GM21390 (cell line): ENCODE measurements around the gene RAE1.

Experiments
- ATAC-seq: cut with Tn5 transposase; IDR thresholded peaks from one replicate; pipeline ENCODE4 v1.9.1; 2021; ENCODE audit not compliant: unreplicated experiment

Gene RAE1

DNA sequence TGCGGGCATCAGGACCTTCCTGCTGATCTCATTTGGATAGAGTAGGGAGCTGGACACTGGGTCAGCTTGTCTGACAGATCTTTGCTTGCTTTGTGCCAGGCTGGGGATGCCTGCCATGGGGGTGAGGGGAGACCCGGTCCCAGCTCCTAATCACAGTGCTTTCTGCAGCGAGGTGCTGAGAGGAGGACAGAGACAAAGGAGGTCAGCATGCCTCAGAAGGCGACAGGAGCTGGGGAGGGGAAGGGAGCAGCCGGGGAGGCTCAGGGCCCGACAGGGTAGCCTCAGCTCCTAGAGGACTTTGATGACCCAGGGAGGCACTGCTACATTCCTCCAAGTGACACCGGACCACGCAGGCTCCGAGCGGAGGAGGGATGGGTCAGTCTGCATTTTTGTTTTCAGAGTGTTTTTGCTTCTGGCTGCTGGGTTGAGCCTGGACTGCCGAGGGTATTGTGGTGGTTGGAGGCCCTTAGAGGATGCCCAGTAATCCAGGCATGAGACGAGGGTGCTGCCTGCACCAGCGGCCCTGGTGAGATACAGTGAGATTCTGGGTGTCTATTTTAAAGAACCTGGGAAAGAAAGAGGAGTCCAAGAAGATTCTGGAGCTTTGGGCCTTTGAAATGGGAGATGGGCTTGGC is 48.0 kb downstream of the RAE1 start:
- no peak for ATAC-seq

DNA sequence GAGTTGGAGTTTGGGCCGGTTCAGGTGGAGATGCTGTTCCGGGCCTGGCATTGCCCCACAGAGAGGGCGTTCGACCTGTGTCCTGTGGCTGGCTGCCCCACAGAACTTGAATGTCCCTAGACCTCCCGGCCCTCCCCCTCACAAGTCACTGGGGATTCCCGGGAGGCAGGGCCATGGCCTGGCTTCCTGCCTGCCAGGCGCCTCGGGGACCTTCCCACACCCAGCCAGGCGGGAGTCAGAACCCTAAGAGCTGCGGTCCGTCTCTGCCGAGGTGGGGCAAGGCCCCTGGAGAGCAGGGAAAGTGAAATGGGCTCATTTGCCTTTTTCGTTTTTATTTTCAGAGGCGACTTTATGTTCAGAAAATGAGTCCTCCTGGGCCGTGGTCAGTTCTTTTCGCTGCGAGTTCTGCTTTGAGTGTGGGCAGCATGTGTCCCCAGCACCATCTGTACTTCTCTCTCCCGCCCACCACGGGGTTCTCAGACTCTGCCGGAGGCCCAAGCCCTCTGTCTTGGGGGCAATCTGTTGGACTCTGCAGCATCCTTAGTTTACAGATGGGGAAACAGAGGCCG is 48.6 kb downstream of the RAE1 start:
- ATAC-seq, result peak; percentile 39

DNA sequence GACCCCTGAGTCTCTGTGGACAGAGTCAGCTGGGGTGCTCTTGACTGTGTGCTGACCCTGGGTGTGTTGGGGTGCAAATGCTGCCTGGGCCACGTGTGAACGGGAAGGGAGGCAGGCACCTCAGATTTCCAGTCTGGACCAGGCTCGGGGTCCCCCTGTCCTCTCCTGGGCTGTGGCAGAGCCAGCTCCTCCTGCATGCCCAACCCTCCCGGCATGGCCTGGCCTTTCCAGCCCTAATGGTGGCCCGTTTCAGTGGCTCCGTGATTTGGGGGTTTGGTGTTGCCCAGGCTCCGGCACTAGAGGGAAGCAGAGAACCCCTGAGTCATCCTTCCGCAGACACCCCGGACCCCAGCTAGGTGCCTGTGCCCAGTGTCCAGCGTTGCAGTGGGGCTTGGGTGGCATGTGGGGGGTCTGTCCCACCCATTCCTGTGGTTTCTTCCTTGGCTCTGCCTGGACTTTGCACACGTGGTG is 49.2 kb downstream of the RAE1 start:
- ATAC-seq, result no peak

DNA sequence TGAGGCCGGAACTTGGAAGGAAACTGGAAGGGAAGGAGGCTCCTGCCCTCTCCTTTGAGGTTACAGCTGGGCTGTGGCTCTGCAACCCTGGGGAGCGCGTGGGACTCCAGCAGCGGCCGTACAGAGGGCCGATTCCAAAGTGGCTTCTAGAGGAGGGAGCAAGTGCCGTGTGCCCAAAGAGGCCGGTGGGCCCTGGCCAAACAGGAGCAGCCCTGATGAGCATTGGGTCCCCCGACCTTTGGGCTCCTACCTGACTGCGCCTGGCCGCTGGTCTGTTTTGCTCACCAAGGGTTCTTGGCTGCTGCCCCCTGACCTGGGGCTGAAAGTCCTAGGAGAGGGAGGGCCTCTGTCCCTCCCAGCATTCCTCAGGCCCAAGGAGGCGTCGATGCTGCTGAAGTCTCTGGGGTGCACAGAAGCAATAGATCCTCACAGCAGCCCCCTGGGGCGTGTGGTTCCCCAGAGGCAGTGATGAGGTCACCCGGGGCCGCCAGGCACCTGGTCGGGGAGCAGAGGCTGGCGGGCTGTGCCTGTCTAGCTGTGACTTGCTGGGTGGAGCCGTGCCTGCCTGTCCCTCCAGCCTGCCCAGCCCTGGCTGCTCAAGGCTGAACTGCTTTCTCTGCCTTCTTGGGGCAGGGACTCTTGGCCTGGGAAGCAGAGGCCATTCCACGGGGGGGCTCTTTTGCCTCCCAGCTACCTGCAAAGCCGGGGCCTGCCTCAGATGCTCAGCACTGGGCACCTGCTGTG is 49.9 kb downstream of the RAE1 start:
- ATAC-seq, result no peak

DNA sequence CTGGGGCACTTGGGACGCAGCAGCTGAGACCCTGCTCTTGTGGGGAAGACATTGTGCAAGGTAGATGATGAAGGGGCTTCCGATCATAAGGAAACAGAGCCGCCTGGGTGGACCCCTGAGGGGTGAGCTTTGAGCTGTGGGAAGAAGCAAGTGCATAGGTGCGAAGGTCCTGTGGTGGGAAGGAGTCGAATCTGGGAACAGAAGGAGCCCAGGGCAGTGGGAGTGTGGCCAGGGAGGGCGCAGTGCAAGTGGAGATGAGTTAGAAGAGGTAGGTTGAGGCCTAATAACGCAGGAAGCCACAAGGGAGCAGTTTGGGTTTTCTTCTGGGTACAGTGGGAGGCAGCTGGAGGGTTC is 50.5 kb downstream of the RAE1 start:
- ATAC-seq, result no peak

DNA sequence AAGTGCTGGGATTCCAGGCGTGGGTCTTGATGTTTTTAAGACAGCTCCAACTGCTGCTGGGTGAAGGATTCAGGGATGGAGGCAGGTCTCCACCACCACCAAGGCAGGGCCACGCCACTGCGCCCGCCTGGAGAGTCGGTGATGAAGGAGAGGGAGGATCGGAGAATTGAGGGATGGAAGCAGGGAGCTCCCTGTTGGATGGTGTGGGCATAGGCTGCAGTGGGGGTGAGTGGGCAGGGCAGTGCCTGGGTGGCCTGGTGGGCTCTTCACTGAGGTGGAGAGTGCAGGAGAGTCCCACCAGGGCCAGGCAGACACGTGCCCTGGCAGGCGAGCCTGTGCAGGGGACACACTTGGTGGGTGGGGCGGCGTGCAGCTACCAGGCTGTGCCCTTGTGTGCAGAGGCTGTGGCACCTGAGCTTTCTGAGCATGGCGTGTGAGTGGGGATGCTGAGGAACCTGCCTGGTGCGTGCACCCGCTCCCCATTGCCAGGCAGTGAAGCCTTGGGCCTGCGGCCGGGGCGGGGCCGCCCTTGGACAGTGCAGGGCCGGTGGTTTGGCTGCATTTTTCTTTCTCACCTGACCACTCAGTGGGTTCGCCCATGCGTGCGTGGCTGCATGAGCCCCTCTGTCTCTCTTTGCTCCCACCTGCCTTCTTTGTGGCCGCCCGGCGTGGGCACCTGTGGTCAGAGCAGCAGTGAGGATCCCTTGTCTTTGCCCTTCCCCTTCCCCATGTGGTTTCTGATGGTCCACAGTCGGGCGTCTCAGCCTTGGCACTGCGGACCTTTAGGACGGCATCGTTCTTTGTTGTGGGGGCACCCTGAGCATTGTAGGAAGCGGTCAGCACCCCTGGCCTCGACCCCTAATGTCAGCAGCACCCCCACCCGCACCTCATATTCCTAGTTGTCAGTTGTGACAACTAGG is 51.4 kb downstream of the RAE1 start:
- no peak for ATAC-seq

DNA sequence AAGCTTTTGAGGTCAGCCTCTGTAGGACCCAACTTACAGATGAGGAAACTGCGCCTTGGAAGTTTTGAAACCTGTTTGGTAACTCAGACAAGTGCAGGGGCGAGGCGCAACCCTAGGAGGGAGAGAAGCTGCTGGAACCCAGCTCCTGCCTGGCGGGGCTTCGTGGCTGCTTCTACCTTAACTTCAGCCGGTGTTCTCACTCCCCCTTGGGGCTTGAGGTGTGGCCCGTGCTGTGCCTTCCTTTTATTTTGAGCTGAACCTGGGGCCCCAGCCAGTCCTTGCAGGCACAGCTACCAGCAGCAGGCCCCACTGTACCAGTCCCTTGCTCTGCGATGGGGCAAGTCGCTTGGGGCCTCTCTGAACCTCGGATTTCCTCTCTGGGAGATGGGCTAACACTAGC is 52.2 kb downstream of the RAE1 start:
- ATAC-seq, result no peak

DNA sequence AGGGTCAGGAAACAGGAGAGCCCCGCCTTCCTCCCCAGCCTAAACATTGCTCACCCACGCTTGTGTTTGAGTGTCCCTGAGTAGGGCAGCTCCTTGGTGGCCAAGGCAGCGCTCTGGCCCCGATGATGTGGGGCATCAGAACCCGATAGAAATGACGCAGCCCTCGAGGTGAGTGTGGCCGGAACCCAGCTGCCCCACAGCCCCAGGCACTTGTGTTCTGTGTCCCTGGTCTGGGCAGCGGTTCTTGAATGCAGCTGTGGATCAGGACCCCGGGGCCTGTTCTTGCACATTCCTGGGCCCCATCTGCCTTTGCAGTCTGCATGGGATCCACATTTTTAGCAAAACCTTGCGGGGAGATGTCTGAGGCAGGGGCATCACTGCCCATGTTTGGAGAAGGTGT is 53.0 kb downstream of the RAE1 start:
- ATAC-seq, result no peak

DNA sequence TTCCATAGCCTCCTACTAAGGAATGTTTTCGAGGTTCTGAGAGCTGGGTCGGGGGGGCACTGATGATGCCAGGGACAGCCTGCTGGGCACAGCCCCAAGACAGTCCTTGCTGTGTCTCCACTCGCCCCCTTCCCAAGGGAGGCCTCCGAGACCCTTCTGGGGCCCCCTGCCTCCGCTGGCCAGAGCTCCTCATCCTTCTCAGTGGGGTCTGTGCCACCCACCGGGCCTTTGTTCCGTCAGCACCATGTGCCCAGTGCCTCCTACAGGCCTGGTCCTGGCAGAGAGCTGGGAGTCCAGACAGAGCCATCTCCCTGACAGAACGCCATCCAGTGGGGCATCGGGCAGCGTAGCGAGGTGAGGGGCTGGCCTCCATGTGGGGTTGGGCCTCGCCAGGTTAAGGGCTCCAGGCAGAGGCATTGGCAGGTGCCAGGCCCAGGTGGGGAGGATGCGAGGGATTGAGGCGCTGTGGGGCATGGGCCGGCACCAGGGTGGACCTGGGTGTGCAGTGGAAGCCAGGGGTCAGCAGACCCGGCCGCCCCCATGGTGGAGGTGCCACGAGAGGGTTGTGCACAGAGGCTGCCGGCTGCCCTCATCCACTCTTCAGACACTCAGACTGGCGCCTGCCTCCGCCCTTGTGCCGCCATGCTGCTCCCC is 53.5 kb downstream of the RAE1 start:
- no peak for ATAC-seq

DNA sequence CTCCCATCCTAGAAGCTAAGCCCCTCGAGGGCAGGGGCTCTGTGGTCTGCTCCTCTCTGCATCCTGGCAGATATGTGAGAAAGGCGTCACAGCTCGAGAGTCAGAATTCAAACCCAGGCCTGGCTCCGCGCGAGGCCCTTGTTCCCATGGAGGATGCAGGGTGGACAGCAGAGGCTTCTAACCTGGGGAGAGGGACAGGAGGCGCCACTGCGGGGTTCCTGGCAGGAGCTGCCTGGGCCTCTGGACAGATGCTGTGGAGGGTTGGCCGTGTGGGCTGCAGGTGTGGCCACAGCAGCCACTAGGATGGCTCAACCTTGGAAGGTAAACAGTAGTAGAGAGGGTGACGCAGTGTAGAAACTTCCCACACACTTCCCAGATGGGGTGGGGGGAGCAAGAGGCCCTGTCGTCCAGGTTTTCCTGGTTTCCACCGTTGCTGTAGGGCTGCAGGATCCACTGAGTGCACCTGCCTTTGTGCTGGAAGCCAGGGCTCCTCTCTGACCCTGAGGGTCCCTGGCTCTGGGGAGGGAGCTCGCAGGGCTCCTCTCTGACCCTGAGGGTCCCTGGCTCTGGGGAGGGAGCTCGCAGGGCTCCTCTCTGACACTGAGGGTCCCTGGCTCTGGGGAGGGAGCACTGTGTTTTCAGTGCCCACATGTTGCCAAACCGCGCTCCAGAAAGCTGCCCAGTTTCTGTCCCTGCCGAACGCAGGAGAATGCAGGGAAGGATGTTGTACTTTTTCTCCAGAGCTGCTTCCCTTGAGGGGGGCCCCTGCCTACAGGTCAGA is 54.4 kb downstream of the RAE1 start:
- ATAC-seq, result no peak

DNA sequence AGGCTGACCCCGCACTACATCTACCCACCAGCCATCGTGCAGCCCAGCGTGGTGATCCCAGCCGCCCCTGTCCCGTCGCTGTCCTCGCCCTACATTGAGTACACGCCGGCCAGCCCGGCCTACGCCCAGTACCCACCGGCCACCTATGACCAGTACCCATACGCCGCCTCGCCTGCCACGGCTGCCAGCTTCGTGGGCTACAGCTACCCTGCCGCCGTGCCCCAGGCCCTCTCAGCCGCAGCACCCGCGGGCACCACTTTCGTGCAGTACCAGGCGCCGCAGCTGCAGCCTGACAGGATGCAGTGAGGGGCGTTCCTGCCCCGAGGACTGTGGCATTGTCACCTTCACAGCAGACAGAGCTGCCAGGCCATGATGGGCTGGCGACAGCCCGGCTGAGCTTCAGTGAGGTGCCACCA is 56.5 kb downstream of the RAE1 start:
- no peak for ATAC-seq

DNA sequence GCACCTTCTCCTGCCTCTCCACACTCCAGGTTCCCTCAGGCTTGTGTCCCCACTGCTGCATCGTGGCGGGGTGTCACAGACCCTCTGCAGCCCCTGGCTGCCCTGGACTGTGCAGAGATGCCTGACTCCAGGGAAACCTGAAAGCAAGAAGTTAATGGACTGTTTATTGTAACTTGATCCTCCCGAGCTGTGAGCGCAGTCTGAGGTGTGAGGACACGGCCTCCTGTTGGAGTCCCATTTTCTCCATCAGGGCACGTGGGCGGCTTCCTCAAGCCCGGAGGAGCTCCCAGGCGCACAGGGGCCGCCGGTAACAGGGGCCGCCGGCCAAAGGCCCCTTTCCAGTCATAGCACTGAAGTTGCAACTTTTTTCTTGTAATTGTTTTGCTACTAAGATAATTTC is 57.1 kb downstream of the RAE1 start:
- ATAC-seq, result no peak

DNA sequence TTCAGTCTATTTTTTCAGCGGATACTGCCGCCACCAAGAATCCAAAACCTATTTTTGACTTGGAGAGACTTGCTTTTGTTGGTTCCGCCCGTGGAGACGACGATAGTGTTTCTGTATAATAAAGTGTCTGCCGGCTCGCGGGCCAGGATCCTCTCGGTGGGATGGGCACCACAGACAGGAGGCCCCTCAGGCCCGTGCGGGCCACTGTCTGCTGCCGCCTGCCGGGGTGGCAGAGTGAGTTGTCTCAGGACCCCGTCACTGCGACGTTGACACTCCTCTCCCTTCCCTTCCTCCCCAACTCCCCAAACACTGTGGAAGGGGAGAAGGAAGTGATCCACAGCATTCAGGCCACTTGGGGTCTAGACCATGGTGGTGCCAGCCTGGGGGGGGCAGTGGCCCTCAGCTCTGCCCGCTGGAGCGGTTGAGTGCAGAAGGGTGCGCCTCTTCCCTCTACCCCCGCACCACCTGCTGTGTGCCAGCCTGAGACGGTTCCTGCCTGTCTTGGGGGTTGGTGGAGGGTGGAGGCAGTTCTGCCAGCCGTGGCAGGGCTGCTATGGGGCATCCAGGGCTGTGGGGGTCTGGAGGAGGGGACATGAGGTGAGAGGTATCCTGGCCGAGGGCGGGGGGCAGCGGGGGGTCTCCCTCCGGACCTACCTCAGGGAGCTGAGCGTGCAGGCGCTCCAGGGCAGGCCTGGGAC is 57.6 kb downstream of the RAE1 start:
- no peak for ATAC-seq

DNA sequence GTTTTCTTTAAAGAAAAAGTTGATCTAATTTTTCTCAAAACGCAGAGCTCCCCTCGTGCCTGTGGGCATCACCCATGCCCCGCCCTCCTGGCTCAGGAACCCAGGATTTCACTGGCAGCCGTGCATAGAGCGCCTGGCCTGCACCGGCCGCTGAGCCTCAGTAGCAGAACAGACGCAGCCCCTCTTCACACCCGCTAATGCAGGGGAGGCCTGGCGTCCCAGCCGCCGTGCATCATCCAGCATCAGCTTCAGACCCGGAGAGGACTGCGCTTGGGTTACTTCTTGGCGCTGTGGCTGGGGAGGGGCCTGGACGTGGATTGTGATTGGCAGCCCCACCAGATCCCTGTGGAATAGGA is 58.2 kb downstream of the RAE1 start:
- ATAC-seq, result no peak

DNA sequence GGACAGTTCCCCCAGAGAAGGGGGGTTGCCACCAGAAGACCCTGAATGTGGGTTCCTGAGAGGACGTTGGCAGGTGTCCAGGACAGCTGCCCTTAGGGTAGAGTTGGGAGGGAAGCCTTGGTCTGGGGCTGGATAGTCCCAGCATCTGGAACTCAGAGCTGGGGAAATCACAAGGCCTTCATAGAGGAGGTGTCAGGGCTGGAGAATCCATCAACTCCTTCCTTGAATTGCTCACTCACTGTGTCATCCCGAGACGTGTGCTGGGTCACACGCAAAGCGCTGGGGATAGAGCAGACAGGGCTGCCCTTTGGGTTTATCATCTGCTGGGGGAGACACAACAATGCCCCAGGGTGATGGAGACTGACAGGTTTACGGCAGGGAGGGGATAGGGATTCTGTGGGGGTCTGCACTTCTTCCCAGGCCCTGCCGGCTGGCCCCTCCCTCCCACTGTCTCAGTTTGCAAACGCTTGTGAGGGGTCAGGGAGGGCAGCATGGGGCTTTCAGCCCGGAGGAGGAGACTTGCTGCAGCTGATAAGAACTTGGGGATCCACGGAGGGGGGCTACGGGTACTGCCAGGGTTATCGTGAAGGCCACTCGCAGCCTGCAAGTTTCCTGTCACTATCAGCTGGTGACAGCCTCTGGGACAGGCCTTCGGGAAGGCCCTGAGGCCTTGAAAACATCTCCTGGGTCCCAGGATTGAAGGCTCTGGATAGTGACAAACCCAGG is 58.8 kb downstream of the RAE1 start:
- ATAC-seq, result no peak

DNA sequence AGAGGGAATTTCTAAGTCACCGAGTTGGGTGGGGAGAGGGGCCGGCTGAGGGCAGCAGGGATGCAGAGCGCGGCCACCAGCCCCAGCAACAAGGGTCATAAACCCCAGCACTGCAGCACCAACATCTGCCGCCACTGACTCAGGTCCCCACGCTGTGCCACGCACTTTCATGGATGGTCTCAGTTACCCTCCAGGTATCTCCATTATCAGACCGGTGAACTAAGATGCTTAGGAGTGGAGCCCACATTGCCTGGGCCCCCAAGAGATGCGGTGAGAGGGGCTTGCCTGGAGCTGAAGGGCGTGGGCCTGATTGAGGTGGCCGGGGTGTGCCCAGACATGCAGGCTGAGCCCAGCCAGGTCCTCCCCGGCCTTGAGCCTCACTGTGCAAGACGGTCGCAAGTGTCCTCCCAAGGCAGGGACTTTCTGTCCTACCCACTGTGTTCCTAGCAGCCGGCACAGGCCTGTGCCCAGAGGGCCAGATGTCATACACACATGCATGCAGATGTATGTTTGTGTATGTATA is 59.4 kb downstream of the RAE1 start:
- ATAC-seq, result no peak

DNA sequence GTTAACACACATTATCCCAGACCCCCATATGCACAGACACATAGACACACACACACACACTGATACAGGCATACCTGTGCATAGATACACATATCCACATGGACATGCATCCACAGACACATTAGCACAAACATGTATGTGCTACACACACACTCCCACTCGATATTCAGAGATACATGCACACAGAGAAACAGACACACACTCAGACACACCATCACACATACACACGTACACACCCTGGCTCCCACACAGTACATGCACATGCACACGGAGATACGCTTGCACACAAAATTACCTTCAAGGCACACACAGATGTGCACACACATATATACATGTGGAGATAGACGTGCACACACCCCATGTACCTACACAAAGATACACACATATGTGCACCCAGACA is 59.9 kb downstream of the RAE1 start:
- ATAC-seq, result no peak

DNA sequence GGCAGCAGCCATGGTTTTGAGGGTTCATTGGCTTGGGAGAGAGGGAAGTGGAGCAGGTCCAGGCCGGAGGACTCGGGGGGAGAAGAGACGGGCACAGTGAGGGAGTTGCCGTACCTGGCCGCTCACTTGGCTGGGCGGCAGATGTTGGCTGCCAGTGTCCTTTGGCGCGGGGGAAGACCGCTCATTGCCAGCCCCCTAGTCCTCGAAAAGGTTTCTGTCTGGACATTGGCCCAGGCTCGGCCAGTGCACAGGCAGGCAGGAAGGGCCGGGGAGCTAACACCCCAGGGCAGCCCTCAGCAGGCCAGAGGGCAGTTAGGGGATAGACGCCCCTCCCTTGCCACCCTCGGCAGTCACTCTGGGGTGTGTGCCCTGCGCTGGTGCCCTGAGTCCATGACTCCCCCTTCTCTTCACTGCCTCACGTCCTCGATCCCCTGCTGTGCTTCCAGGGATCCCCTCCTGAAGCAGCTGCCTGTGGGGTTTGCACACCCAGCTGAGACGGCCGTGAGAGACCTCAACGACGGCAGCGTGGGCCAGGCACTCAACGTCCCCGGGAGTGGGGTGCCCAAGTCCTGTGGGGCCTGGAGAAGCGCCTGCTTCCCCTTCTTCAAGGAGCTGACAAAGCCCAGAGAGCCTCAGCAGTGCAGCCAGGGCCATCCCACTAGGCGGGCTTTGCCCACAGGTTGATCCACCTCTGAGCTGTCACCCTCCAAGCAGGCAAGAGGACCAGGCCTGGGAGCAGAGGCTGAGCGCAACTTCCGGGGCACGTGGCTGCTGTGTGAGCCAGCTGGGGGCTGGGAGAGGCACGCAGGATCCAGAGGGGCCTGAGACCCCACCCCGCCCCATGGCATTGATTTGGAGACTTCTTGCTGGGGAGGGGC is 60.6 kb downstream of the RAE1 start:
- no peak for ATAC-seq
